ENCODE measurements around the gene TSPAN11. TPM values are rescaled to one million over a fixed set of nuclear protein-coding genes. Genes with fewer than 3 reads are reported as not detected.
A peak's percentile ranks its signal among the peaks of the same experiment; 100 is the strongest.

The TSPAN11 gene
- total and polyA plus RNA-seq, 4 donors, result 1.4 to 12.1 (median 3.9) TPM

- no peak overlapping the region for H3K27ac ChIP-seq (ENCODE audit: low read depth in 1 of 2, low read length in 1 of 2)
- ATAC-seq (ENCODE audit: insufficient read depth, low FRiP score) (no peak), DNase-seq (no peak)
- no peak for TF ChIP-seq CTCF (IDR thresholded peaks at IDR 0.05; ENCODE audit: control extremely low read depth, extremely low read depth)
- H3K36me3 ChIP-seq (ENCODE audit: control insufficient read depth in 4 of 4, insufficient read depth in 4 of 4, low read length in 4 of 4), result no peaks in the 10 kb centered on the region
- H3K4me3 ChIP-seq, result no peak overlapping the region
- H3K9me3 ChIP-seq (ENCODE audit: control insufficient read depth in 4 of 4, insufficient read depth in 3 of 4, low read length in 3 of 4), result no peaks in the 10 kb centered on the region
- H3K27me3 ChIP-seq (ENCODE audit: control insufficient read depth in 3 of 3, insufficient read depth in 3 of 3, low read length in 2 of 3), result no peaks in the 10 kb centered on the region
- 85 to 86% methylated on average over 6 of the region's 6 CpGs for WGBS, 2 donors
- peaks cover 0 to 12% (median 0%) of the 10 kb centered on the region in 5 donors for H3K4me1 ChIP-seq (ENCODE audit: control insufficient read depth in 5 of 5, insufficient read depth in 5 of 5, low read length in 5 of 5)
- no peak overlapping the region for H3K9ac ChIP-seq (ENCODE audit: insufficient read depth in 1 of 2, low read length in 2 of 2)
Measured at GRCh38 chr12:30975581-30975980, 49.0 kb downstream of the TSPAN11 start.

- Histone ChIP-seq H3K4me3 (no peak overlapping the region), H3K4me1 (ENCODE audit: control insufficient read depth in 5 of 5, insufficient read depth in 5 of 5, low read length in 5 of 5) (peaks cover 0 to 10% (median 0%) of the 10 kb centered on the region in 5 donors), H3K27ac (ENCODE audit: low read depth in 1 of 2, low read length in 1 of 2) (no peak overlapping the region), H3K9ac (ENCODE audit: insufficient read depth in 1 of 2, low read length in 2 of 2) (no peak overlapping the region), H3K27me3 (ENCODE audit: control insufficient read depth in 3 of 3, insufficient read depth in 3 of 3, low read length in 2 of 3) (no peaks in the 10 kb centered on the region), H3K9me3 (ENCODE audit: control insufficient read depth in 4 of 4, insufficient read depth in 3 of 4, low read length in 3 of 4) (no peaks in the 10 kb centered on the region), H3K36me3 (ENCODE audit: control insufficient read depth in 4 of 4, insufficient read depth in 4 of 4, low read length in 4 of 4) (no peaks in the 10 kb centered on the region)
- ATAC-seq (ENCODE audit: insufficient read depth, low FRiP score) (no peak), DNase-seq (peak in 1 of 3 donors; percentile 30)
- WGBS, 2 donors, result 72 to 79% methylated on average over 7 of the region's 7 CpGs
- TF ChIP-seq CTCF (IDR thresholded peaks at IDR 0.05; ENCODE audit: control extremely low read depth, extremely low read depth), result no peak
Measured at GRCh38 chr12:30976206-30976605, 49.7 kb downstream of the TSPAN11 start.

GRCh38 chr12:30977124-30977523, 50.6 kb downstream of the TSPAN11 start:
- no peak for TF ChIP-seq CTCF (IDR thresholded peaks at IDR 0.05; ENCODE audit: control extremely low read depth, extremely low read depth)

More at GRCh38 chr12:30977124-30977523, 50.6 kb downstream of the TSPAN11 start:
- DNase-seq (no peak), ATAC-seq (ENCODE audit: insufficient read depth, low FRiP score) (no peak)
- H3K9me3 ChIP-seq (ENCODE audit: control insufficient read depth in 4 of 4, insufficient read depth in 3 of 4, low read length in 3 of 4), result no peaks in the 10 kb centered on the region
- H3K27me3 ChIP-seq (ENCODE audit: control insufficient read depth in 3 of 3, insufficient read depth in 3 of 3, low read length in 2 of 3), result no peaks in the 10 kb centered on the region
- no peak overlapping the region for H3K27ac ChIP-seq (ENCODE audit: low read depth in 1 of 2, low read length in 1 of 2)
- no peaks in the 10 kb centered on the region for H3K36me3 ChIP-seq (ENCODE audit: control insufficient read depth in 4 of 4, insufficient read depth in 4 of 4, low read length in 4 of 4)
- 88 to 90% methylated on average over 11 of the region's 11 CpGs for WGBS, 2 donors
- no peak overlapping the region for H3K9ac ChIP-seq (ENCODE audit: insufficient read depth in 1 of 2, low read length in 2 of 2)
- no peak overlapping the region for H3K4me3 ChIP-seq
- peaks cover 0 to 13% (median 0%) of the 10 kb centered on the region in 5 donors for H3K4me1 ChIP-seq (ENCODE audit: control insufficient read depth in 5 of 5, insufficient read depth in 5 of 5, low read length in 5 of 5)

Measured in lung (tissue), 12 donors.